GM21423 (cell line): Measurements from ENCODE around the gene IKBKG.
"Not testable (repeated sequence)": the region's sequence is repeated elsewhere in the genome, so short reads cannot be mapped to it uniquely, and the experiment has no call there.

ENCODE experiments used
- ATAC-seq: cut with Tn5 transposase; IDR thresholded peaks from one replicate; pipeline ENCODE4 v1.9.1; 2021; ENCODE audit warnings: mild to moderate bottlenecking, moderate library complexity; ENCODE audit not compliant: unreplicated experiment

The IKBKG gene

GRCh38 chrX:154603438-154604430 lies 56.3 kb downstream of the IKBKG start:
- no peak for ATAC-seq

DNA sequence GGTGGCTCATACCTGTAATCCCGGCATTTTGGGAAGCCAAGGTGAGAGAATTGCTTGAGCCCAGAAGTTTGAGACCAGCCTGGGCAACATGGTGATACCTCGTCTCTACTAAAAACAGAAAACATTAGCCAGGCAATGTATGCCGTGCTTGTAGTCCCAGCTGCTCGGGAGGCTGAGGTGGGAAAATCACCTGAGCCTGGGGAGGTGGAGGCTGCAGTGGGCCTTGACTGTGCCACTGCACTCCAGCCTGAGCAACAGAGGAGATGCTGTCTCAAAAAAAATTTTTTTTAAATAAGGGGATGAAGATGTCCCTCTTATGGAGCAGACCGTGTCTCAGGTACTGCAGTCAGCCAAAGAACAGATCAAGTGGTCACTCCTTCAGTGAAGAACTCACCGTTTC lies 58.1 kb downstream of the IKBKG start:
- ATAC-seq = no peak

DNA sequence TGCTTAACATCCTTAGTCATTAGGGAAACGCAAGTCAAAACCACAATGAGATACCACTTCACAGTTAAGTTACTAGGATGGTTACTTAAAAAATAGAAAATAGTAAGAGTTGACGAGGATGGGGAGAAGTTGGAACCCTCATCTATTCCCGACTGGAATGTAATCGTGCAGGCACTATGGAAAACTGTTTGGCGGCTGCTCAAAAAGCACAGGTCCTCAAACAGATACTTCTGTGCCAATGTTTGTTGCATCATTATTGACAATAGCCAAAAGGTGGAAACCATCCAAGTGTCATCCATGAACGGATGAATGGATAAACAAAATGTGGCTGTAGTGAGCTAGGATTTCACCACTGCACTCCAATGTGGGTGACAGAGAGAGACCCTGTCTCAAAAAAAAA lies 60.0 kb downstream of the IKBKG start:
- no peak for ATAC-seq

GRCh38 chrX:154607976-154608375 lies 60.6 kb downstream of the IKBKG start:
- ATAC-seq = not testable (repeated sequence)

DNA sequence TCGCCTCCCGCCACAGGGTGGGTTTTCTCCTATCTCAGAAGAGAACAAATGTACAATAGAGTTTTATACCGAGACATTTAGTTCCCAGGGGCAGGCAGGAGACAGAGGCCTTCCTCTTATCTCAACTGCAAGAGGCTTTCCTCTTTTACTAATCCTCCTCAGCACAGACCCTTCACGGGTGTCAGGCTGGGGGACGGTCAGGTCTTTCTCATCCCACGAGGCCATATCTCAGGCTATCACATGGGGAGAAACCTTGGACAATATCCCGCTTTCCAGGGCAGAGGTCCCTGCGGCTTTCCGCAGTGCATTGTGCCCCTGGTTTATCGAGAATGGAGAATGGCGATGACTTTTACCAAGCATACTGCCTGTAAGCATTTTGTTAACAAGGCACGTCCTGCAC lies 61.4 kb downstream of the IKBKG start:
- ATAC-seq = not testable (repeated sequence)

GRCh38 chrX:154611146-154611545 lies 63.7 kb downstream of the IKBKG start:
- ATAC-seq = not testable (repeated sequence)

GRCh38 chrX:154613586-154613985 lies 66.2 kb downstream of the IKBKG start:
- not testable (repeated sequence) for ATAC-seq
